A673 (cell line): ENCODE data around the gene CHRNA4. TPM values are rescaled to one million over a fixed set of nuclear protein-coding genes. Genes with fewer than 3 reads are reported as not detected.

Experiments used
- BruUV-seq: library from RNA; stranded (reverse); fragments of 400-500 nt; replicated peaks from 2 replicates; lab custom pipeline; 2021; lab: Mats Ljungman, UMichigan
- CTCF ChIA-PET: fragments of 300-600 bp; sonication (Branson Sonifier 250); formaldehyde crosslinking; loops from one replicate; lab custom pipeline; 2022; ENCODE audit warnings: antibody characterized with exemption; lab: Charles Lee
- POLR2A ChIA-PET: fragments of 300-600 bp; sonication (Branson Sonifier 250); formaldehyde crosslinking; loops from one replicate; lab custom pipeline; 2022; ENCODE audit warnings: antibody characterized with exemption; ENCODE audit not compliant: low non-redundant PET; lab: Charles Lee
- DNase-seq: peaks from one replicate; pipeline ENCODE4 v3.0.0-alpha.2; 2015; ENCODE audit warnings: low spot score
- H3K27ac ChIP-seq: fragments of 200-600 bp; sonication (generic); 2 replicates; pipeline ENCODE4 v1.5.1; 2016; ENCODE audit warnings: mixed run types, low read depth, mild to moderate bottlenecking, mixed read lengths, antibody characterized with exemption, low read length; ENCODE audit not compliant: poor library complexity, severe bottlenecking
- H3K27me3 ChIP-seq: fragments of 200-600 bp; sonication (generic); replicated peaks from 2 replicates; pipeline ENCODE4 v1.6.1; 2017; ENCODE audit warnings: mixed run types, low read depth, mild to moderate bottlenecking, mixed read lengths, antibody characterized with exemption, low read length; ENCODE audit not compliant: insufficient read depth, poor library complexity
- H3K36me3 ChIP-seq: fragments of 200-600 bp; sonication (generic); 2 replicates; pipeline ENCODE4 v1.6.1; 2016; ENCODE audit warnings: mixed run types, mild to moderate bottlenecking, mixed read lengths, antibody characterized with exemption, low read length; ENCODE audit not compliant: insufficient read depth, poor library complexity, severe bottlenecking
- H3K4me1 ChIP-seq: fragments of 200-600 bp; sonication (generic); 2 replicates; pipeline ENCODE4 v1.6.1; 2017; ENCODE audit warnings: mixed run types, mild to moderate bottlenecking, mixed read lengths, antibody characterized with exemption, low read length; ENCODE audit not compliant: insufficient read depth, poor library complexity, severe bottlenecking
- H3K4me3 ChIP-seq: fragments of 200-600 bp; sonication (generic); 2 replicates; pipeline ENCODE4 v1.5.1; 2016; ENCODE audit warnings: low read depth, mixed run types, mild to moderate bottlenecking, mixed read lengths, low read length; ENCODE audit not compliant: poor library complexity, severe bottlenecking
- H3K9me3 ChIP-seq: fragments of 200-600 bp; sonication (generic); 2 replicates; pipeline ENCODE4 v1.6.1; 2016; ENCODE audit warnings: mixed run types, low read depth, mild to moderate bottlenecking, mixed read lengths, antibody characterized with exemption, low read length; ENCODE audit not compliant: poor library complexity, severe bottlenecking
- EZH2 ChIP-seq: fragments of 200-600 bp; sonication (generic); IDR thresholded peaks from 2 replicates; pipeline ENCODE4 v1.6.1; 2017; ENCODE audit warnings: borderline replicate concordance, low read depth, mild to moderate bottlenecking, mixed read lengths, antibody characterized with exemption, low read length; ENCODE audit not compliant: poor library complexity, severe bottlenecking
- intact Hi-C: fragments of 100-400 bp; cut with micrococcal nuclease; formaldehyde crosslinking; loops from one replicate; pipeline ENCODE4 v1.10.0; 2022; ENCODE audit not compliant: unreplicated experiment
- total RNA-seq: library from RNA; stranded (reverse); gene quantifications from 2 replicates; pipeline ENCODE4 v1.2.3, GENCODE V29; 2021
- TF ChIP-seq, protein P1 (sequence below): fragments of 300-800, 200-600 bp; sonication (generic); conservative IDR thresholded peaks from 2 replicates; pipeline ENCODE4 v1.5.1; 2017; ENCODE audit warnings: low read depth, mild to moderate bottlenecking, antibody characterized with exemption, low read length, moderate library complexity, mixed read lengths

CHRNA4 gene
- total RNA-seq, 1 experiment from 2014 or later = 0.26 TPM

DNA sequence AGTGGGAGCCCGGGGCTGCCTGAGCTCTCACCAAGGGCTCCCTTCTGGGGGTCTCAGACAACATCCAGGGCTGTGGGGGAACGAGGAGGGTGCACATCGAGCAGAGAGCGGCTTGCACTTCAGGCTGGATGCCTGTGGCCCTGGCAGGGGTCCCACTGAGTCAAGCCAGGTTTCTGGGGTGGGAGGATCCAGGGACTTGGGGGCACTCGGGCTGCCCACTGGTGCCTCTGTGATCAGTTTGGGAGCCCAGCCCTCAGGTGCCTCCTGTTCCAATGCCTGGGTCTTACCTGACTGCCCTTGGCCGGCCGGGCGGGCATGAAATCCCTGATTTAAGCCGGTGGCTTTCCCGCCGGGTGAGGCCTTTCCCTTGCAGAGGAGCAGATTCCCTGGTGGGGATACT lies 67.7 kb downstream of the CHRNA4 start:
- TF ChIP-seq, protein P1, sequence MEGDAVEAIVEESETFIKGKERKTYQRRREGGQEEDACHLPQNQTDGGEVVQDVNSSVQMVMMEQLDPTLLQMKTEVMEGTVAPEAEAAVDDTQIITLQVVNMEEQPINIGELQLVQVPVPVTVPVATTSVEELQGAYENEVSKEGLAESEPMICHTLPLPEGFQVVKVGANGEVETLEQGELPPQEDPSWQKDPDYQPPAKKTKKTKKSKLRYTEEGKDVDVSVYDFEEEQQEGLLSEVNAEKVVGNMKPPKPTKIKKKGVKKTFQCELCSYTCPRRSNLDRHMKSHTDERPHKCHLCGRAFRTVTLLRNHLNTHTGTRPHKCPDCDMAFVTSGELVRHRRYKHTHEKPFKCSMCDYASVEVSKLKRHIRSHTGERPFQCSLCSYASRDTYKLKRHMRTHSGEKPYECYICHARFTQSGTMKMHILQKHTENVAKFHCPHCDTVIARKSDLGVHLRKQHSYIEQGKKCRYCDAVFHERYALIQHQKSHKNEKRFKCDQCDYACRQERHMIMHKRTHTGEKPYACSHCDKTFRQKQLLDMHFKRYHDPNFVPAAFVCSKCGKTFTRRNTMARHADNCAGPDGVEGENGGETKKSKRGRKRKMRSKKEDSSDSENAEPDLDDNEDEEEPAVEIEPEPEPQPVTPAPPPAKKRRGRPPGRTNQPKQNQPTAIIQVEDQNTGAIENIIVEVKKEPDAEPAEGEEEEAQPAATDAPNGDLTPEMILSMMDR = no peak
- TF ChIP-seq EZH2 = no peak
- no peaks in the 10 kb centered on the region for H3K9me3 ChIP-seq
- CTCF ChIA-PET = no interaction called here
- POLR2A ChIA-PET = no interaction called here
- peaks cover 35% of the 10 kb centered on the region for H3K27me3 ChIP-seq
- no peak overlapping the region for H3K27ac ChIP-seq
- intact Hi-C loops = no loop called here
- DNase-seq = no peak
- no peaks in the 10 kb centered on the region for H3K36me3 ChIP-seq
- H3K4me3 ChIP-seq = no peak overlapping the region
- no peaks in the 10 kb centered on the region for H3K4me1 ChIP-seq
- BruUV-seq = no TSS peak

Other genes starting within 250 kb of the CHRNA4 start
- gene YTHDF1, start 145.2 kb downstream of the CHRNA4 start, total RNA-seq = 49.3 and 52.4 TPM in 2 replicates
- not detected in 2 replicates for gene BIRC7, start 125.4 kb downstream of the CHRNA4 start, total RNA-seq
- not detected in 2 replicates for gene NKAIN4, start 106.9 kb downstream of the CHRNA4 start, total RNA-seq
- 90.4 and 101 TPM in 2 replicates for gene ARFGAP1, start 88.5 kb downstream of the CHRNA4 start, total RNA-seq
- gene COL20A1, start 68.2 kb downstream of the CHRNA4 start, total RNA-seq = not detected in 2 replicates
- gene KCNQ2, start 111.3 kb upstream of the CHRNA4 start, total RNA-seq = 6.6 and 15.1 TPM in 2 replicates
- 7.5 and 13.7 TPM in 2 replicates for gene EEF1A2, start 137.7 kb upstream of the CHRNA4 start, total RNA-seq
- gene PPDPF, start 159.4 kb upstream of the CHRNA4 start, total RNA-seq = 148 and 176 TPM in 2 replicates
- gene PTK6, start 176.0 kb upstream of the CHRNA4 start, total RNA-seq = not detected in 2 replicates
- not detected in 2 replicates for gene SRMS, start 186.4 kb upstream of the CHRNA4 start, total RNA-seq
- gene FNDC11, start 192.8 kb upstream of the CHRNA4 start, total RNA-seq = 0.21 and 0.37 TPM in 2 replicates
- gene HELZ2, start 212.9 kb upstream of the CHRNA4 start, total RNA-seq = 21.0 and 27.2 TPM in 2 replicates